A204.1 (cell line): ENCODE results near the gene PTPRS.
"Not testable (repeated sequence)": the region's sequence is repeated elsewhere in the genome, so short reads cannot be mapped to it uniquely, and the experiment has no call there.

ENCODE experiments used
- FAIRE-seq: peaks from 2 replicates; lab custom pipeline; 2012; peaks lifted over from hg19 to GRCh38; lab: Jason Lieb, UNC

PTPRS gene

GRCh38 chr19:5340637-5341447, at the start of gene PTPRS:
PTPRS (minus strand) TSS chr19:5340812; CDS start chr19:5286140, 54,672 bp downstream.
- no peak for FAIRE-seq

DNA sequence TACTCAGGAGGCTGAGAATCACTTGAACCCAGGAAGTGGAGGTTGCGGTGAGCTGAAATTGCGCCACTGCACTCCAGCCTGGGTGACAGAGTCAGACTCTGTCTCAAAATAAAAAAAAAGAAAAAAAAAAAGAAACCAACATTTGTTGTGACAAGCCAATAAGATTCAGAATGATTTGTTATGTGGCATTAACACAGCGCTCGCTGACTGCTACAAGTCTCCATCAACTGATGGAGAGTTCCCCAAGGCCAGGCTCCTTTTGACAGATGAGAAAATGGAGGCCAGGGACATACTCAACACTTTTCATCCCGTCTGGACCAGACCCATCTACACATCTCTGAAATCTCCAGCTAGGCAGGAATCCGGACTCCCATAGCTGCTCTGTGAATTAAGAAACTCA, 48.7 kb upstream of the PTPRS start:
- no peak for FAIRE-seq

GRCh38 chr19:5387472-5387871, 46.9 kb upstream of the PTPRS start:
- no peak for FAIRE-seq

- no peak for FAIRE-seq
Measured at GRCh38 chr19:5386841-5387240, 46.2 kb upstream of the PTPRS start.

GRCh38 chr19:5381197-5381596, 40.6 kb upstream of the PTPRS start:
- FAIRE-seq, result not testable (repeated sequence)

DNA sequence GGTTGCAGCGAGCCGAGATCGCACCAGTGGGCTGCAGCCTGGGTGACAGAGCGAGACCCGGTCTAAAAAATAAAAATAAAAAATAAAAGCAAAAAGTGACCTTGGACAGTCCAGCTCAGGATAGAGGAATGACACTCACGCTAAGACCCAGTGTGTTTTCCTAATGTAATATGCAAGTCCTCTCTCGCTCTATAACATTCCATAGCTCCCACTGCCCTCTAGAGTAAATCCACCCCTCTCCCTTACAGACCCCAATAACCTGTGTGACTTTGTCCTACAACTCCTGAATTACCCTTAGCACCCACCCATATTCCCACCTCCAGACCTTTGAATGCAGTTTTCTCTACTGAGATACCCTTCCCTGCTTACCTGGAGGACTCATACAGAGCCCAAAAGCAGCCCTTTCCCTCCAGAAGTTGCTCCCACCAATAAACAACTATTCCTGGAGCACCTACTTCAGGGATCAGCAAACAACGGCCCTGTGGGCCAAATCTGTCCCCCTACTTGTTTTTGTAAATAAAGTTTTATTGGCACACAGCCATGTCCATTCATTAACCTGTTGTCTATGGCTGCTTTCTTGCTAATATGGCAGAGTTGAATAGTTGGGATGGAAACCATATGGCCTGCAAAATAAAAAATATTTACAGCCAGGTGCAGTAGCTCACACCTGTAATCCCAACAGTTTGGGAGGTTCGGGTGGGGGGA, 39.8 kb upstream of the PTPRS start:
- FAIRE-seq, result no peak

GRCh38 chr19:5376928-5377327, 36.3 kb upstream of the PTPRS start:
- no peak for FAIRE-seq

GRCh38 chr19:5372572-5373200, 32.1 kb upstream of the PTPRS start:
- FAIRE-seq, result no peak

GRCh38 chr19:5369962-5370367, 29.4 kb upstream of the PTPRS start:
- no peak for FAIRE-seq

DNA sequence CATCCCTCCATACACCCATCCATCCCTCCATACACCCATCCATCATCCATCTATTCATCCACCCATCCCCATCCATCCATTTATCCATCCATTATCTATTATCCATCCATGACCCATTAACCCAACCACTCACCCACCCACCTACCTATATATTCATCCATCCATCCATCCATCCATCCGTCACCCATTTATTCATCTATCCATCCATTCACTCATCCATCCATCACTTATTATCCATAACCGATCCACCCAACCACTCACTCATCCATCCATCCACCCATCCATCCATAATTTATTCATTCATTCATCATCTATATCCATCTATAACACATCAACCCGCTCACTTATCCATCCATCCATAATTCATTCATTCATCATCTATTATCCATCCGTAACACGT, 28.7 kb upstream of the PTPRS start:
- no peak for FAIRE-seq

DNA sequence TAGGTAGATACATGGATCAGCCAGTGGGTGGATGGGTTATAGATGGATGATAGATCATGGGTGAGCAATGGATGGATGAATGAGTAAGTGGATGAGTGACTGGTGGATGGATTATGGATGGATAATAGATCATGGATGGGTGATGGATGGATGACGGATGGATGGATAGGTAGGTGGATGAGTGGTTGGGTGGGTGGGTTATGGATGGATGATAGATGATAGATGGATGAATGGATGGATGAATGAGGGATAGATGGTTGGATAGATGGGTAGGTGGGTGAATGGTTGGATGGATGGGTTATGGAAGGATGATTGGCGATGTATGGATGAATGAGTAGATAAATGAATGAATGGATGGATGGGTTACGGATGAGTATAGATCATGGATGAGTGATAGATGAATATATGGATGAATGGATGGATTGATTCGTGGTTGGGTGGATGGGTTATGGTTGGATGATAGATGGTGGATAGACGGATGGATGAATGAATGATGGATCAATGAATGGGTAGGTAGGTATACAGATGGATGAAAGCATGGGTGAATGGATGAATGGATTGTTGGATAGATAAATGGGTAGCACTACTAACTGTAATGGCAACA, 27.0 kb upstream of the PTPRS start:
- no peak for FAIRE-seq

DNA sequence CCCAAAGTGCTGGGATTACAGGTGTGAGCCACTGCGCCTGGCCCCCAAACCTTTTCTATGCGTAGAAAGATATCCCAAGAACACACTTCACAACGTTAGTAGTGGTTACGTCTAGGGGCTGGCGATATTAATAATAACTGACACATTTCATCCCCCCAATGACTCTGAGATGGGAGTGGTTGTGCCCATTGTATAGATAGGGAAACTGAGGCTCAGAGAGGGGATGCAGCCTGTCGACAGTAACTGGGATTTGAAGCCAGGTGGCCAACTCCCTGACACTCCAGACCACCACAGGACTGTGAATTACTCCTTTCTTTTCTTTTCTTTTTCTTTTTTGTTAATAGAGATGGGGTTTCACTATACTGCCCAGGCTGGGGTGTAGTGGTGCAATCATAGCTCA, 25.3 kb upstream of the PTPRS start:
- no peak for FAIRE-seq

- FAIRE-seq, result no peak
Measured at GRCh38 chr19:5364674-5365073, 24.1 kb upstream of the PTPRS start.

DNA sequence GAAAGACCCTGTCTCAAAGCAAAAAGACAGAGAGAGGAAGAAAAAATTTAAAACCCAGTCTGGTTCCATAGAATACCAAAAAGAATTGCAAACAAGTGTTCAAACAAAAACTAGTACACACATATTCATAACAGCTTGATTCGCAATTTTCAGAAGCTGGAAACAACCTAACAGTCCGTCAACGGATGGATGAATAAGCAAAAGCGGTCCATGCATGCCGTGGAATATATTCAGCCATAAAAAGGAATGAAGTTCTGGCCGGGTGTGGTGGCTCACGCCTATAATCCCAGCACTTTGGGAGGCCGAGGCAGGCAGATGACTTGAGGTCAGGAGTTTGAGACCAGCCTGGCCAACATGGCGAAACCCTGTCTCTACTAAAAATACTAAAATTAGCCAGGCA, 21.2 kb upstream of the PTPRS start:
- FAIRE-seq, result not testable (repeated sequence)

DNA sequence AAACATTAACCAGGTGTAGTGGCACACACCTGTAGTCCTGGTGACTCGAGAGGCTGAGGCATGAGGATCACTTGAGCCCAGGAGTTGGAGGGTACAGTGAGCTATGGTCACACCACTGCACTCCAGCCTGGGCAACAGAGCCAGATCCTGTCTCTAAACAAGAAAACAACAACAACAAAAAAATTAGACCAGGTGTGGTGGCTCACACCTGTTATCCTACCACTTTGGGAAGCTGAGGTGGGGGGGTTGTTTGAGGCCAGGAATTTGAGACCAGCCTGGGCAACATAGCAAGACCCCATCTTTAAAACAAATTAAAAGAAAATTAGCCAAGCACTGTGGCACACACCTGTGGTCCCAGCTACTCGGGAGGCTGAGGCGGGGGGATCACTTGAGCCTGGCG, 20.8 kb upstream of the PTPRS start:
- FAIRE-seq, result no peak

- no peak for FAIRE-seq
Measured at GRCh38 chr19:5360003-5360780, 19.6 kb upstream of the PTPRS start.

- FAIRE-seq, result no peak
Measured at GRCh38 chr19:5358173-5358800, 17.7 kb upstream of the PTPRS start.

DNA sequence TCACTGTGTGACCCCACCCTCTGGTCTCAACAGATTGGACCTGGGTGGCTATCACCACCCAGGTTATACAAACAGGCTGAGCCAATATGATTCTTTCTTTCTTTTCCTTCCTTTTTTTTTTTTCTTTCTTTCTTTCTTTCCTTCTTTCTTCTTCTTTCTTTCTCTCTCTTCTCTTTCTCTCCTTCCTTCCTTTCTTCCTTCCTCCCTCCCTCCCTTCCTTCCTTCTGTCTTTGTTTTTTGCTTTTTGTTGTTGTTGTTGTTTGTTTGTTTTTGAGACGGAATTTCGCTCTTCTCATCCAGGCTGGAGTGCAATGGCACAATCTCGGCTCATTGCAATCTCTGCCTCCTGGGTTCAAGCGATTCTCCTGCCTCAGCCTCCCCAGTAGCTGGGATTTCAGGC, 17.0 kb upstream of the PTPRS start:
- no peak for FAIRE-seq

- FAIRE-seq, result no peak
Measured at GRCh38 chr19:5356918-5357317, 16.3 kb upstream of the PTPRS start.

DNA sequence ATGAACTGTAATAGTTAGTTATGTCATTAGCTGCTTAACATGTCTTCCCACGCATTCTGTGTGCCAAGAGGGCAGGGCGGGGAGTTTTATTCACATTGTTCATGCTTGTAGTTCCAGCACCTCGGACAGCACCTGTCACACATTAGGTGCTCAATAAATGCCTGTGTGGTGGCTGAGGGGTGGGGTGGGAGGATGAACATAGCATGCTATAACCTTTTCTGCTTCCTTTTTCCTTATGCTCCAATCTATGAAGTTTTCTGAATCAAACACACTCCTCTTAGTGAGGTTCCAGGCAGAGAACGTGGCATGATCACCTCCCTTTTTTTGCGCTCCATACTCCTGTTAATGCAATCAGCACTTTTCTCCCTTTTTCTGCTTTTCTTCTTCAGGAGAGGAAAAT, 15.8 kb upstream of the PTPRS start:
- FAIRE-seq, result no peak

DNA sequence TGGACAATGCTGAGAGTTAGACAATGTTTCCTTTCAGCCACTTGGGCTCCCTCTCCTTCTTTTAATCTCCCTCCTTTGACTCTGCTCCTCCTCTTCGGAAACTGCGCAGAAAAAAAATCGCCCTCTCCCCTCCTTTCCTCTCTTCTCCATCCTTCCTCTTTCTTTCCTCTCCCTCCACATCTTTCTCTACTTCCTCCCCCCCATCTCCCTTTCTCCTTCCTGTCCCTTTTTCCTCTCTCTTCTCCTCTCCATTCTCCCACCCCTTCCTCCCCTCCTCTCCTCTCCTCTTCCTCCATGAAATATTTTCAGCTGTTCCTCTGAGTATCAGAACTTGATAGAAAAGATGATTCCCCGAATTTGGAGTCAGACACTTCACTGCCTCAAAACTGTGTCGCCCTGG, 15.1 kb upstream of the PTPRS start:
- no peak for FAIRE-seq

GRCh38 chr19:5355076-5355475, 14.5 kb upstream of the PTPRS start:
- no peak for FAIRE-seq
